Naive B cell (primary cell): ENCODE measurements around the gene DPP6. TPM values are rescaled to one million over a fixed set of nuclear protein-coding genes. Genes with fewer than 3 reads are reported as not detected.
"Not testable (repeated sequence)": the region's sequence is repeated elsewhere in the genome, so short reads cannot be mapped to it uniquely, and the experiment has no call there.

Source experiments
- ATAC-seq, 2 donors: fragments of 150-1000 bp; cut with Tn5 transposase; 2 replicates each; pipeline ENCODE4 v1.10.0; 2021; ENCODE audit warnings: low read depth in 2 of 2, mild to moderate bottlenecking in 2 of 2, moderate library complexity in 2 of 2
- DNase-seq: peaks from one replicate; pipeline ENCODE4 v3.0.0; 2022
- H3K27ac Mint-ChIP-seq, 6 donors: one replicate each; pipeline ENCODE4 v1.8.0; 2020 to 2022; ENCODE audit warnings: mild to moderate bottlenecking in 6 of 6, mixed read lengths in 6 of 6, moderate library complexity in 5 of 6, inconsistent platforms in 2 of 6
- H3K27me3 Mint-ChIP-seq, 3 donors: one replicate each; pipeline ENCODE4 v1.8.0; 2021 to 2022; ENCODE audit warnings: mixed read lengths in 3 of 3, mild to moderate bottlenecking in 1 of 3
- H3K36me3 Mint-ChIP-seq, 2 donors: one replicate each; pipeline ENCODE4 v1.8.0; 2020 to 2022; ENCODE audit warnings: mixed read lengths in 2 of 2, inconsistent platforms in 1 of 2, mild to moderate bottlenecking in 1 of 2
- H3K4me1 Mint-ChIP-seq, 3 donors: one replicate each; pipeline ENCODE4 v1.8.0; 2020 to 2022; ENCODE audit warnings: mixed read lengths in 3 of 3, inconsistent platforms in 1 of 3, mild to moderate bottlenecking in 1 of 3, moderate library complexity in 1 of 3
- H3K4me3 Mint-ChIP-seq, 8 donors: one replicate each; pipeline ENCODE4 v1.8.0; 2020 to 2022; ENCODE audit warnings: mild to moderate bottlenecking in 8 of 8, mixed read lengths in 8 of 8, moderate library complexity in 8 of 8, inconsistent platforms in 2 of 8
- H3K9me3 Mint-ChIP-seq, 7 donors: one replicate each; pipeline ENCODE4 v1.8.0; 2020 to 2022; ENCODE audit warnings: mixed read lengths in 7 of 7, mild to moderate bottlenecking in 5 of 7, inconsistent platforms in 2 of 7, moderate library complexity in 1 of 7
- polyA plus RNA-seq, 6 donors: library from polyadenylated mRNA; unstranded; fragments of 300-500 nt; fragmentation: Illumina TruSeq; gene quantifications; one replicate each; pipeline ENCODE4 v1.2.3, GENCODE V29; 2021; ENCODE audit warnings: low read depth in 6 of 6

Gene DPP6
- polyA plus RNA-seq, 6 donors from 2014 or later = not detected

GRCh38 chr7:154934353-154934952 is 882.3 kb downstream of the DPP6 start:
- peaks cover 6 to 29% (median 21%) of the 10 kb centered on the region in 7 donors for H3K9me3 Mint-ChIP-seq
- not testable (repeated sequence) for H3K27me3 Mint-ChIP-seq, H3K27ac Mint-ChIP-seq, ATAC-seq, DNase-seq
- H3K4me1 Mint-ChIP-seq = peaks cover 15 to 40% (median 35%) of the 10 kb centered on the region in 3 donors
- peak overlapping the region in 1 of 8 donors; percentile 18 for H3K4me3 Mint-ChIP-seq
- H3K36me3 Mint-ChIP-seq = peaks cover 25 to 28% of the 10 kb centered on the region in 2 donors

DNA sequence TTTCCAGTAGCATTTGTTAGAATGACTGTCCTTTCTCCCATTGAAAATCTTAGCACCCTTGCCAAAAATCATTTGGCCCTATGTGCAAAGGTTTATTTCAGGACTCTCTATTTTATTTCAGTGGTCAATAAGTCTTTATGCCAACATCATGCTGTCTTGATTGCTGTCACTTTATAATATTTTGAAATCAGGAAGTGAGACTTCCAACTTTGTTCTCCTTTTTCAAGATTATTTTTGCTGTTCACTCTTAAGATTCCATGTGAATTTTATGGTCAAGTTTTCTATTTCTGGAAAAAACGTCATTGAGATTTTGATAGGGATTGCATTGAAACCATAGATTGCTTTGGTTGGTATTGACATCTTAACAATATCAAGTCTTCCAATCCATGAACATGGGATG is 885.6 kb downstream of the DPP6 start:
- Mint-ChIP-seq H3K9me3 (peaks cover 6 to 29% (median 21%) of the 10 kb centered on the region in 7 donors), H3K4me1 (peaks cover 4 to 28% (median 17%) of the 10 kb centered on the region in 3 donors), H3K27me3 (no peaks in the 10 kb centered on the region), H3K4me3 (no peak overlapping the region), H3K36me3 (peaks cover 29 to 39% of the 10 kb centered on the region in 2 donors), H3K27ac (no peak overlapping the region)
- ATAC-seq (no peak), DNase-seq (no peak)

GRCh38 chr7:154942691-154943090 is 890.5 kb downstream of the DPP6 start:
- Mint-ChIP-seq H3K27ac (peak overlapping the region in 1 of 6 donors; percentile 35), H3K9me3 (no peaks in the 10 kb centered on the region), H3K4me1 (peaks cover 4 to 16% (median 10%) of the 10 kb centered on the region in 3 donors), H3K27me3 (no peaks in the 10 kb centered on the region), H3K4me3 (no peak overlapping the region), H3K36me3 (peaks cover 5 to 14% of the 10 kb centered on the region in 2 donors)
- DNase-seq = no peak
- no peak for ATAC-seq
